HG02763 (cell line): ENCODE data around the gene KIAA1755.

ENCODE experiments used
- ATAC-seq: cut with Tn5 transposase; IDR thresholded peaks from one replicate; pipeline ENCODE4 v1.9.1; 2021; ENCODE audit warnings: mild to moderate bottlenecking, moderate library complexity; ENCODE audit not compliant: unreplicated experiment

Gene KIAA1755

GRCh38 chr20:38192323-38192885 lies 68.1 kb downstream of the KIAA1755 start:
- ATAC-seq: no peak

- no peak for ATAC-seq
Measured at GRCh38 chr20:38191654-38192053, 68.9 kb downstream of the KIAA1755 start.

DNA sequence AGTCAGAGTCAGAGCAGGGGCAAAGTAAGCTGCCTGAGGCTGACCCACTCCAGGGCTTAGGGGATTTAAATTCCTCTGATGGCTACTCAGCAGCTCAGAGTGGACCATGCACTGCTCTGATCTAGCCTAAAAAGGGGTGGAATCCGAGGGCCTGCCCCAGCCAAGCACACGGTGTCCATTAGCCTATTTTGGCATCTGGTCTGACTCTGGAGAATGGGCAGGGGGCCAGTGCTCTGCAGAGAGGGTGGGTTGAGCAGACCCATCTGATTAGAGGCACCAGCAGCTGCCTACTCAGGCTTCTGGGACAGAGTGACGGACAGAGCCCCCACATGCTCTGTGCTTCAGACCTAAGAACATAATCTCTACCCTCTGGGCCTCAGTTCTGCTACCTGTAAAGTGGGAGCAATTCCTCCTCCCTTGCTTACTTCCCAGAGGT lies 69.6 kb downstream of the KIAA1755 start:
- no peak for ATAC-seq

GRCh38 chr20:38190166-38190565 lies 70.4 kb downstream of the KIAA1755 start:
- ATAC-seq: no peak

GRCh38 chr20:38187517-38187916 lies 73.0 kb downstream of the KIAA1755 start:
- ATAC-seq: no peak

DNA sequence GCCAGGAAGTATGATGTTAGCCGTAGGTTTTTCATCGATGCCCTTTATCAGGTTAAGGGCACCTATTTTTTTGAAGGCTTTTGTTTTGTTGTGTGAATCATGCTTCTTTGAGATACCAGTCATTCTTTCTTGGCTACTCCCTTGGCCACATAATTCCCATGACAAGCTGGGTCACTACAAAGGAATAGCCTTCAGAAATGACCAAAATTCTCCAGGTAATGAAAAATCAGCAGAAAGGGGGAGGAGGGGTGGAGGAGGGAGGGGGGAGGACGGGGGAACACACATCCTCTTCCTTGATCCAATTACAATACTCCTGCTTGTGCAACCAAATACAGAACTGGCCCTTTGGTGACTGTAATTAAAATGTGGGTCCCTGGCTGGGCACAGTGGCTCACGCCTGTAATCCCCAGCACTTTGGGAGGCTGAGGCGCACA lies 73.7 kb downstream of the KIAA1755 start:
- no peak for ATAC-seq

- no peak for ATAC-seq
Measured at GRCh38 chr20:38184101-38184500, 76.4 kb downstream of the KIAA1755 start.

DNA sequence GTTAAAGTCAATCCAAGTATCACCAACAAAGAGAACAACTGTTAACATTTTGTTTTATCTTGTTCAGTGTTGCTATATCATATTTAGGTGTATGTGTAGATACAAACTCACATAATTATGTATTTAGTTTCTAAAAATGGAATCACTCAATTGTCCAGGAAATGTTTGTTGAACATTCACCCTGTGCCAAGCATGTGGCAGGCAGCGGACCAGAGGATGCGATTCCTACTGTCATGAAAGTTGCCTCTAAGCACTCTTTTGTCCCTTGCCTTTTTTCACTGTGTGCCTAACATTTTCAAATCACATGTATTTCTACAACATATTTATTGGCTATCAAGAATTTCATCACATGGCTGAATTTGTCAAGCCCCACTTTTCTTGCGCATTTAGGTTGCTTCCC lies 78.6 kb downstream of the KIAA1755 start:
- ATAC-seq: no peak

DNA sequence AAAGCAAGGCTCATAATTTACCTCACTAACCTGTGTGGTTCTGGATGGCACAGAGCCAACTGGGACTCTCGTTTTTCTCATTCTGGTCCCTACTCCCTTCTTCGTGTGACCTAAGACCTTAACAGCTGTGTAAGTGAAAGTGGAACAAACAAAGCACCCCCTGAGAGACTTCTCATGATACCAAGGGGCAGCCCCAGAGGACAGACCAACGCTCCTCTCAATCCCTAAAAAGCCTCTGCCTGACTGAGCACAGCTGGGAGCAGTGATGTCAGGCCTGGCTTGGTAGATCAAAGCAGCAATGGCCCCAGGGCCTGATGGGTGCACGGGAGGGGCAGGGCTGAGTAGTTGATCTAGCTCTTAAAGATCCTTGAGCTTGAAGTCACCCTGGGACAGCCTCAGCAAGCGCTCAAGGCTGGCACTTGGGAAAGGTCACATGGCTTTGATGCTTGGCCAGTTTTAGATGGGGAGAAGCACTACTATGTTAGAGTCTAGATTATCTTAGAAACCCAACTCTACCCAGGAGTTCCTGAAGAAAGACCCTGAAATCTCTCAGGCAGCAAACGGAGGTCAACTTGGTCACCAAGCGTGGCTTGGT lies 79.2 kb downstream of the KIAA1755 start:
- peak; percentile 75 for ATAC-seq

GRCh38 chr20:38180781-38181180 lies 79.8 kb downstream of the KIAA1755 start:
- no peak for ATAC-seq

DNA sequence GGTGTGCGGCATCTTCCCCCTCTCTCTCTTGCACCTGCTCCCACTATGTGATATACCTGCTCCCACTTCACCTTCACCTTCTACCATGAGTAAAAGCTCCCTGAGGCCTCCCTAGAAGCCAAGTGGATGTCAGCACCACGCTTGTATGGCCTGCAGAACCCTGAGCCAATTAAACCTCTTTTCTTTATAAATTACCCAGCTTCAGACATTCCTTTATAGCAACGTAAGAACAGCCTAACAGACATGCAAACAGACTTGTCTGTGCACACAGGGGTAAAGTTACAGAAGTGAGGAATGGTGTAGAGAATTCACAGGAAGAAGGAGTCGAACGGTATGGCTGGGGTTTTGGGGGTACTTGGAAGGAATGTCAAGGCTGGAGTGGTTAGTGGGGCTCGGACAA lies 80.7 kb downstream of the KIAA1755 start:
- ATAC-seq: no peak

DNA sequence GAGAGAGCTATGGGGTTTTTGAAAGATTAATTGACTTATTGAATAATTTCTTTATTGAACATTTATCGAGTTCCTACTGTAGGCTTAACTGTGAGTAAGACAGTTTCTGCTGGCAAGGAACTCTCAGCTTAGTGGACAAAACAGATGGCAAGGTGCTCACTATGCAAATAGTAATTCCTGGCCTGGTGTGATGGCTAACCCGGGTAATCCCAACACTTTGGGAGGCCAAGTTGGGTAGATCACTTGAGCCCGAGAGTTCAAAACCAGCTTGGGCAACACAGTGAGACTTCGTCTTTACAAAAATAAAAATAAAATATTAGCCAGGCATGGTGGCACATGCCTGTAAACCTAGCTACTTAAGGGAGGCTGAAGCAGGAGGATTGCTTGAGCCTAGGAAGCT lies 82.0 kb downstream of the KIAA1755 start:
- no peak for ATAC-seq

- no peak for ATAC-seq
Measured at GRCh38 chr20:38178065-38178491, 82.5 kb downstream of the KIAA1755 start.

GRCh38 chr20:38177201-38177600 lies 83.3 kb downstream of the KIAA1755 start:
- no peak for ATAC-seq

- ATAC-seq: no peak
Measured at GRCh38 chr20:38175304-38176180, 85.0 kb downstream of the KIAA1755 start.

DNA sequence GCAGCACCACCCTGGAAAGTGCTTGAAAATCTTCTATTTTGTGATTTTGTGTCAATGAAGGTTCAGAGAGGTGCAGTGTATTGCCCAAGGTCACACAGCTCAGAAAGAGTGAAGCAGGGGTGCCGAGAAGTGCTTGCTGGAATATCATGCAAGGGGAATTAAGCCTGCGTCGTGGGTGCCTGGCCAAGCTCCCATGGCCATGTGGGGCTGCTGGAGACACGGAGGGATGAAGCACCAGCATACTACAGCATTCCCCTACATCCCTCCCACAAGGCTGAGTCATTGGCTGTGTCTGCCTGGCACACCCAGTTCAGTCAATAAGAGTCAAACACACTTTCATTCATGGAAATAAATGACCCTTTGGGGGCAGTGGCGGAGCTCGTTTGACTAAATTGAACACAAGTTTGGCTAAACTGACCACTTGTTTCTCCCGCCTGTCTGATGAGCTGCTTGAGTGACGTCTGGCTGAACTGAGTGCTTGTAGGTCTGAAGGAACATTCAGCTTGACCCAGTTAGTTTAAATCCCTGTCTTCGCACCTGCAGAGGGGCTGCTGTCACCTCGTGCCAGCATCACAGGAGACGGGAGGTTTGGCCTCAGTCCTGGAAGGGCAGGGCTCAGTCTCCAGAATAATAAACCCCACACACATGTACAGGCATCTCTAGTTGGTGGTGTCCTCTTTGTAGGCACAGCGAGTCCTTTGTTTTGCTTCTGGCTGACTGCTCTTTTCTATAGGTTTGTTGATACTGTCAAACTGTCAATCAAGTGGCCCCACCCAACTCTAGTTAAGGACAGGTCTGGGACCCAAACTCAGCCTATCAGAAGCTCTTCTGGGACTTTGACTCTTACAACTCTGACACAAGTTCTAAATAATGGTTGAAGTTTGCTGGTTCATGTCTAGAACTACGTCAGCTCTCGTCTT lies 87.0 kb downstream of the KIAA1755 start:
- no peak for ATAC-seq

GRCh38 chr20:38172408-38172807 lies 88.1 kb downstream of the KIAA1755 start:
- ATAC-seq: no peak

GRCh38 chr20:38171675-38172043 lies 88.9 kb downstream of the KIAA1755 start:
- ATAC-seq: no peak

DNA sequence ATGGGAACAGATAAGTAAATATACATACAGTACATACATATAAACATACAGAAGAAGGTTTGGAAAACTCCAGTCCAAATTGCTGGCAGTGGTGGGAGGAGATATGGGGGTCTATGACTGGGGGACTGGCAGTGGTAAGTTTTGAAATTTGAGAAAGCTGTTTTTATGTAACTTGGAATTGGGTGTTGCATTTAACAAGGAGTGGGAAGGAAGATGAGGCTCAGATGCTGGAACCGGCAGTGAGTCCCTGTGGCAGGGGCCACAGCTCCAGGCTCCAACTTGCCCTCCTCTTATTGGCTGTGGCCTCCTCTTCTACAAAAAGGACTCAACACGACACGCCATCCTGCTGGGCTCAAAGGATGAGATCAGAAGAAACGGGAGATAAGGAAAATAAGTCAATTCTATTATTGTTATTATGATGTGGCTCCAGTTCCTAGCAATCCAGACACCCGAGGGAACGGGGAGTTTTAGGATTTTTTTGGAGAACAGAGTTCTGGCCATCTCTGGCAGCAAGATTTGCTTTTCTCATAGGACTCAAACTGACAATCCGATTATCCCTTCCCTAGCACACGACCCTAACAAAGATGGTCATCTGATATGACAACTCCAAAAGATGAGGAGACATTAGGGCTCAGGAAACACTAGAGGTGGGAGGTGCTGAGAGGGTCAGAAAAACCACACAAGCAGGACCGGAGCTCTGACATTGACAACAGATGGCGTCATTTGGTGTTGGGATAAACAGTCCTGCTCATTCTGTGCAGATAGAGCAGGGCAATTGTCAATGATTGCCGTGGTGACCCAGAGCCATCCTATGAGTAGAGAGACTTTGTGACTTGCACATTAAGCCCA lies 89.5 kb downstream of the KIAA1755 start:
- ATAC-seq: no peak

DNA sequence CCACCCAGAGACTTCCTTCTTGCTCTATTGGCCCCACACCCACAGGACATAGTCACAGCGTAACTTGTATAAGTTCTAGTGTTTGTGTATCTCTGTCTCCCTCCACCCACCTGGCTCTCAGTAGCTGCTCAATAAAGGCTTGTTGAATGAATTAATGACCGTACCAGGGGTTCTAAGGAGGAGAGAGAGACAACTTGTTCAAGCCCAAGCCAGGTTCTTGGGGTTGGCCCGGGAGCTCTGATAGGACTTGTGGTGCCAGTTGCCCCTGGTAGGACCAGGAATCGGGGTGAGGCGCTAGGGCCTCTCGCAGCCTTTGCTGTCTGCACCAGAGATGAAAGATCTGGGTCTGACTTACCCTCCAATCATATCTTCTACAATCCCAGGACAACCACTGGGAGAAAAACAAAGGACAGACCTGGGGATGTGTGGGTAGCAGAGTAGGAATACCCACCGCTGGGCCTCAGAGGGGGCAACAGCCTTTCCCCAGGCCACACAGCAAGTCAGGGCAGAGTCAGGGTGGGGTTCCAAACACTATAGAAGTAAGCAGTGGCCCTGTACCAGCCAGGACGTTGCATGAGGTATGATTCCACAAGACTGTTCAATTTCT lies 90.2 kb downstream of the KIAA1755 start:
- no peak for ATAC-seq
